ENCODE data around the gene ADGRD1.

Gene ADGRD1

GRCh38 chr12:131093971-131094830 lies 140.5 kb downstream of the ADGRD1 start:
- no peak for DNase-seq

DNA sequence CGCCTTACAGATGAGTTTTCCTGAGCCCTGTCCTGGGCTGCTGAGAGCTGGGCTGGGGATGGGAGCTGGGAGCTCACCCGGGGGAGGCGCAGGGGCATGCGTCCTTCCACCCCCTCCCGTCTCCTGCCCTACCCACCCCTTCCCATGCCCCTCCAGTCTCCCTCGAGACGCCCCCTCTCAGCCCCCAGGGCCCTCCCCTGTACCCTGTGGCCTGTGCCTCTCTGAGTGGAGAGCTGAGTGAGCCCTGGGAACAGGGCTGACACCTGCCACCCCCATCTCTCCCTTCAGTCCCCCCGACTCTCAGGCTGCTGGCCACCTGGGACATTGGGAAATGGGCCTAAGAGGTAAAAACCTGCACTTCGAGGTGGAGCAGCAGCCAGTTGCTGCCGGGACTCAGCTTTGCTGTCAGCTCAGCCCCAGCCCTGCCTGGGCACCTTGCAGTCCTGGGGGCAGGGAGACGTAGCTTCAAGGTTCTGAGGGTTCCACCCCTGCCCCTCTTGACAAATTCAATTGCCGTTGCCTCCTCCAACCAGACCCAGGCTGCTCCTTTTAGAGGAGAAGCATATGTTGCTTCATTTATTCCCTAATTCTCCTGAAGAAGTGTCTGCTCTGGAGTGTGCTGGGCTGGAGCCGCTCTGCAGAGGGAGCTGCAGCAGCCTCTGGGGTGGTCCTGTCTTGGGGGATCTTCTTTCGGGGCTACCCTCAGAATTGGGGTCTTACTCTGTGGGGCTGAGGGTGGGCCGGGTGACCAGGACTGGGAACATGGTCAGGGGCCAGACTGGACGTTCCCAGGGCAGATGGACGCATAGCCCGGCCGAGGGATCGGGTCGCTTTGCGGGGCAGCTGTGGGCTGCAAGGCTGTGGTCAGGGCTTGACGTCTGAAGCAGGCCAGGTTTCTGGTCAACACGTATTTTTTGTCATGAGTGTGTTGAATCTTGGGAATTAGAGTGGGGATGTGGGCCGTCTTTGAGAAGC lies 141.4 kb downstream of the ADGRD1 start:
- DNase-seq: no peak

- no peak for DNase-seq
Observed at GRCh38 chr12:131095826-131096680, 142.3 kb downstream of the ADGRD1 start.

DNA sequence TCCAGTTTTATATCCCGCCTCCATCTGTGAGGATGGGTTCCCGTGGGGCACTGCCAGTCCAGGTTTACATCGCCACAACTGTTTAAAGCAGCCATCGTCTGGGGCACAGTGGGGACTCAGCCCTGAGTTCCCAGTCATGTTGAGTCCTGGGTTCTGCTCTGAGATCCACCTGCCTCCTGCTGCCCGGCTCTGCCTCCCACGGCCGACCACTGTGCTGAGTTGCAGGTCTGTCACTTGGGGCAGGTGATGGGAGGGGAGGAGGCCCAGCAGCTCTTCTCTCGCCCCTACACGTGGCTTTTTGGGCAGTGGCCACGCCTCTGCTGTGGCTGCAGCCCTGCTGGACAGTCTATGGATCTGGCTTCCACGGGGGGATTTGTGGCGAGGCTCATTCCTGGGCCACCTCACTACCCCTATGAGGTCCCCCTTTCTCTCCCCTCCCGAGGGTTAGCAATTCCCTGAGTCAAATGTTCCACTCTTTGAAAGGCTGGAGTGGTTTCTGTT lies 143.0 kb downstream of the ADGRD1 start:
- DNase-seq: no peak

DNA sequence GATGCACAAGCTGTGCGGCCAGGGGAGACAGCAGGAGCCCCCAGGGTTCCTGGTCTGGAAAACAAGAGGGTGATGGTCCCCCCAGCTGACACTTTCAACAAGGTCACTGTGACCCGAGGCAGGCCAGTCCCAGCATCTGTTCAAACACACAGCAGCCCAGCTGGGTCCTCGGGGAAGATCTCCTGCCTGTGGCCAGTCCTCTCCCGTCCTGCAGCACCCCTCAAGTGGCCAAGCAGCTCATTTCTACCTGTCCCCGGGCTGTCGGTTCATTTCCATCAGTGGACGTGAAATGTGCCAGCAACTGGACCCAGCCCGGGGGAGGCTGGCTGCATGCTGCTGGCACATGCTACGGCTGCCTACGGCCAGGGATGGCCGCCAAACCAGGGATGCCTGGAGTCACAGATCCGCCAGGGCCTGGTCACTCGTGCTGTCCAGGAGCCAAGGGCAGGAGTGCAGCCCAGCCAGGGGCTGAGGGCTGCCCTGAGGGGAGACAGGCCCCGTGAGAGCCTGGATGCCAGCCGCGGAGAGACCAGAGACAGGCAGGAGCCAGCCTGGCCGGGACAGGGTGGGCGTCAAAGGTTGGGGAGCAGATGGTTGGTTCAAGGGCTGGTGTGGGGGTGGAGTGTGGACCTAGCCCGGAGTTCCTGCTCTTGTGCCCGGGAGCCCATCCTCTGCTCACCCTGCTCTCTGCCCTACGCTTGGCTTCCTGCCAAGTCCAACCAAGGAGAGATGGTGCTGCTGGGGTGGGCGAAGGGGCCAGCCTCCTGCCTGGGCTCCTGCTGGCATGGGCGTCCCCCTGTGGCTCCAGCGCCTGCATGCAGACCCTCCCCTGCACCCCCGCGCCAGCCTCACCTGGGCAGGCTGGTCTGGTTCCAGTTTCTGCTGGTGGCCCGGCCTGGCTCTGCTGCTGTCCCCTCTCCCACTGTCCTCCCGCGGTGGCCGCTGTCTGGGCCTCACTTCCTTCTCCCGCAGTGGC lies 143.8 kb downstream of the ADGRD1 start:
- DNase-seq: no peak

GRCh38 chr12:131098178-131098981 lies 144.7 kb downstream of the ADGRD1 start:
- no peak for DNase-seq

GRCh38 chr12:131100031-131100674 lies 146.4 kb downstream of the ADGRD1 start:
- DNase-seq: no peak

DNA sequence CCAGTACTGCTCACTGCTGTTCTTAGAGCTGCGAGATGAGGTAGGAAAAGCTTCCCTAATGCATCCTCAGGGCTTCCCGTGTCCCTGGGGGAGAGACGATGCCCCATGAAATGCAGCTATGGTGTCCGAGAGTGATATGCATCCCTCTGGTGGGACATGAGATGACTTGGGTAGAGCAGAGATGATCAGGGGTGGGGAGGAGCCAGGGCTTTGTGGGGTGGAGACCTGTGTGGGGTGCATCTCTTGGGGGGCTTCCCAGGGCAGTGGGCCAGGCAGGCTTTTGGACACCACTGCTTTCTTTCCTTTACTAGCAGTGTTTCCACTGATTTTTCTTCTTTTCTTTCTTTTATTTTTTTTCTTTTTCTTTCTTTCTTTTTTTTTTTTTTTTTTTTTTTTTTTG lies 147.3 kb downstream of the ADGRD1 start:
- DNase-seq: no peak

- no peak for DNase-seq
Observed at GRCh38 chr12:131101703-131102492, 148.2 kb downstream of the ADGRD1 start.

- no peak for DNase-seq
Observed at GRCh38 chr12:131102493-131102931, 148.8 kb downstream of the ADGRD1 start.

DNA sequence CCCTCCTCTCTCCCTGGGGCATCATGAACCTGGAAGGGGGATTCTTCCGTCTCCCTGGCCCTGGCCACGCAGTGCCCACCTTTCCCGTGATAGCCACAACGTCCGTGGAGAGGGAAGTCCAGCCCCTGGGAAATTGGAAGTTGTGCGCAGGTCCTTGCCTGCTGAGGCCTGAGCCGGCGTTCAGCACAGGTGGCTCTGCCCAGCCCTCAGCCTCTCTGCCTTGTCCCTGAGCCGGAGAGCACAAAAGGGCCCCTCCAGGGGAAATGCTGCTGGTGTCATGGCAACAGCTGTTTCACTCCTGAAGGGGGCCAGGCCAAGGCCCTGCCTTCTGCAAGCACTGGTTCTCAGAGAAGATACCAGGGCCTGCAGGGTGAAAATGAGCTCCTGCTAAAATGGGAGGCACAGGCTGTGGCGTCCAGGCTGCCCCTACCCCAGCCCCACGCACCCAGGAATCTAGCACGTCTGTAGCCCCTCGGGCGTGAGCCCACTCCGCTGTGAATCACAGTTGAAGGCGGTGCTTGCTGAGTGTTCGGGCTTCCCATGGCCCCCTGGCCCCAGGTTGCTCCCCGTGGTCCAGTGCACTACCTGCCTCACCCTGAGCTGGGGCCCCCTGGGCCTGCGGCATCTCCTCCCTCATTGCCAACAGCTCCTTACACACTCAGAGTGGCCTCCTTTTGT lies 149.4 kb downstream of the ADGRD1 start:
- no peak for DNase-seq

- no peak for DNase-seq
Observed at GRCh38 chr12:131103669-131104462, 150.2 kb downstream of the ADGRD1 start.

GRCh38 chr12:131104463-131105350 lies 151.0 kb downstream of the ADGRD1 start:
- DNase-seq: peak; percentile 77

DNA sequence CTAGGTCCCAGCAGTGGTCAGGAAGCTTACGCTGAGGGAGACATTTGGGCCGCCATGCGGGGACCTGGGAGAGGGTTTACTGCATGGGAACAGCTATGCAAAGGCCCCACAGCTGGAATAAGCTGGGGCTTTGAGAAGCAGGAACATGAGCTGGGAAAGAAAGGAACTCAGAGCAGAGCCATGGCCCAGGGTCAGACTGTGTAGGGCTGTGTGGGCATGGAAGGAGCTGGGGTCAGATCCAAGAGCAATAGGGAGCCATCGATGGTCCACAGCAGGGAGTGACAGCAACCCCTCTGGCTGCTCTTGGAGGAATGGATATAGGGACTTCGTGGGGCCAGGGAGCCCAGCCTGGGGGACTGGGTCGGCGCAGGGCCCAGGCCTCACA lies 151.6 kb downstream of the ADGRD1 start:
- no peak for DNase-seq

GRCh38 chr12:131105736-131106348 lies 152.1 kb downstream of the ADGRD1 start:
- DNase-seq: peak; percentile 39

All from CD4-positive, alpha-beta T cell treated with Interleukin-10 for 1 hour (primary cell).